ENCODE measurements around the gene DGKH. TPM values are rescaled to one million over a fixed set of nuclear protein-coding genes. Genes with fewer than 3 reads are reported as not detected.

DGKH gene
- total and polyA plus RNA-seq, 2 of the 13 experiments (the other 11 are each of a cell fraction or from before 2014, with no cell fraction given): 0.01 to 0.13 TPM

DNA sequence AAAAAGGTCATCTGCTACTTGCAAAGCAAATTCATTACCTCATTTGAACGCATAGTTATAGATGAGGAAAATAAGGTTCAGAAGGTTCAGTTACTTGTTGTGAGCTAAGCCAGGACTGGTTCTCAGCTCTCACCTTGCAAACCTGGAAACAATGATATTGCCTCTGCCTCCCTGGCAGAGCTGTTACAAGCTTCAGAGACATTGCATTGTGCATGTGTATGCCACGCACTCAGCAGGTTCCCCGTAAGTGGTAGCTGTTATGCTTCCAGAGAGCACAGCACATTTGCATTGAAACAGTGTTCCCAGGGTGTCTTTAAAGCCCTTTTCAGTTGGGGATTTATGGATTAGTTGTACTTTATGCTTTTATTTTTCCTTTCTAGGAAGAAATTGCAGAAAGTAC, 80.6 kb downstream of the DGKH start (continued):
- TF ChIP-seq NFE2L2 (IDR thresholded peaks at IDR 0.05; ENCODE audit: low read length) (no peak), MAZ (IDR thresholded peaks at IDR 0.05; ENCODE audit: borderline replicate concordance, low read depth, low read length) (no peak), MAZ (CRISPR knock-in tag; IDR thresholded peaks at IDR 0.05; ENCODE audit: low read depth) (no peak), ZNF747 (CRISPR knock-in tag; IDR thresholded peaks at IDR 0.05; ENCODE audit: borderline replicate concordance) (no peak)

DNA sequence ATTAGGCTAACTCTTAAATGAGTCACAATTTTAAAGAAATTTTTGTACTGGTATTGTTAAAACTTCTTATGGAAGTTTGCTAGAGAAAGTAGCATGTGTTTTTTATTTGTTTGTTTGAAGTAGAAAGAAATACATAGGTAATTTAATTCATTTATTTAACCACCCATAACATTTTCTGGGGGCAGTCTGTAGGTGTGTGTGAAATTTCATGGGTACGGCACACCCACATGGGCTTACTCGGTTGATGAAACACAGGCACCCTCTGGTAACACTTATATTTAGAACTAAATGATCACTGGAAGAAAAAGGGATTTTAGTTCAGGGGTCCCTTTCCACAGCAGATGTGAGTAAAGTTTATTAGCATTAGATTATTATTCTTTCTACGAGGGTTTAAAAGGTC, 88.1 kb downstream of the DGKH start:
- intact Hi-C loops (cut with micrococcal nuclease; ENCODE audit: unreplicated experiment): no loop called here
- BruUV-seq (replicated peaks): no TSS peak
- ChIA-PET POLR2A (no interaction called here), CTCF (ENCODE audit: low intra/inter-chr PET ratio, low total read pairs) (no interaction called here)
- Histone ChIP-seq H3K4me2 (ENCODE audit: low read depth, low read length) (no peak overlapping the region), H3K4me3 (replicated peaks in 1 of 3; ENCODE audit: insufficient read depth in 1 of 3, low read depth in 2 of 3, low read length in 3 of 3) (no peak overlapping the region), H3K36me3 (replicated peaks in 1 of 2; ENCODE audit: control insufficient read depth in 1 of 2, insufficient read depth in 2 of 2, low read length in 2 of 2) (no peaks in the 10 kb centered on the region), H2AFZ (ENCODE audit: low read length) (no peak overlapping the region), H4K20me1 (ENCODE audit: insufficient read depth, low read length) (no peaks in the 10 kb centered on the region), H3K9ac (ENCODE audit: insufficient read depth, low read depth, low read length) (no peak overlapping the region), H3K27ac (ENCODE audit: extremely low read length, insufficient read depth, low read length) (no peak overlapping the region), H3K79me2 (ENCODE audit: insufficient read depth, low read length) (no peaks in the 10 kb centered on the region), H3K27me3 (ENCODE audit: control insufficient read depth in 1 of 2, insufficient read depth in 2 of 2, low read length in 2 of 2) (no peaks in the 10 kb centered on the region; a peak in 1 of 5 replicates), H3K9me3 (ENCODE audit: low read length) (no peaks in the 10 kb centered on the region), H3K4me1 (ENCODE audit: insufficient read depth, low read length) (no peaks in the 10 kb centered on the region)
- in situ Hi-C loops (cut with HindIII; ENCODE audit: extremely low pct_ligation_motif_present, low pct_unique_long_range_greater_than_20kb): no loop called here
- DNase-seq (ENCODE audit: low spot score): no peak
- no peak for ATAC-seq
- WGBS (ENCODE audit: low lambda C conversion rate): 56% methylated on average over 3 of the region's 3 CpGs
- no peak for TF ChIP-seq MTF1 (CRISPR knock-in tag; IDR thresholded peaks at IDR 0.05)
- no peak for TF ChIP-seq KDM4B (CRISPR knock-in tag; IDR thresholded peaks at IDR 0.05)
- no peak for FAIRE-seq

DNA sequence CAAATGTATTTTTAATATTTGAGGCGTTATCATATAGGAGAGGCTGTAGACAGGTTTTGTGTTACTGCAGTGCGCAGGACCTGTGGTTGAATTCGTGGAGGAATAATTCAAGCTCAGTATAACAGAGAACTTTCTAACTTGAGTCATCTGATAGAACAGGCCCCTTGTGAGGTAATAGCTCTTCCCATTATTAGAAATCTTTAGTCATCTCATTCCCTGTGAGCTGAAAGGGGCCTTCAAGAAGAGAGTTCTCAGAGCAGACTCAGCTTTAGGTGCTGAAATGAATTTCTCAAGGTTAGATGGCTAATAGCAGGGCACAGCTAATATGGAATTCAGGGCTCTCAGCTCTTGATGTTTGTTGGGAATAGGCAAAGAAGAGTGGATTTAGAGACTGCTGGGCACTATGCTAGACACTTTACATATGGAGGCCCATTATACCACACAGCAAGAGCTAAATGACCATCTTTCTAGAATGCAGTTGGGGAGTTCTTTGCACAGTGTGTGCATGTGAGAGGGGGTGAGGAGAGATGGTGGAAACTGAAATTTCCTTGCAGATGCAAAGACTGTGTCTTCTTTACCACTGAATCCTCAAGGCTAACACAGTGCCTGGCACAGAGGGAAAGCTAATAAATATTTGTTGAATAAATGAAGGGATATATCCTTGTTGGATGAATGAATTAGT, 89.5 kb downstream of the DGKH start:
- WGBS (ENCODE audit: low lambda C conversion rate): 54% methylated on average over 3 of the region's 3 CpGs
- ATAC-seq (no peak), FAIRE-seq (no peak), DNase-seq (ENCODE audit: low spot score) (no peak)
- no peaks in the 10 kb centered on the region for H3K4me1 ChIP-seq (ENCODE audit: insufficient read depth, low read length)
- CTCF ChIA-PET (ENCODE audit: low intra/inter-chr PET ratio, low total read pairs): no interaction called here
- H3K36me3 ChIP-seq (replicated peaks in 1 of 2; ENCODE audit: control insufficient read depth in 1 of 2, insufficient read depth in 2 of 2, low read length in 2 of 2): no peaks in the 10 kb centered on the region
- no peak overlapping the region for H2AFZ ChIP-seq (ENCODE audit: low read length)
- intact Hi-C loops (cut with micrococcal nuclease; ENCODE audit: unreplicated experiment) (no loop called here), in situ Hi-C loops (cut with HindIII; ENCODE audit: extremely low pct_ligation_motif_present, low pct_unique_long_range_greater_than_20kb) (no loop called here)
- H3K9me3 ChIP-seq (ENCODE audit: low read length): no peaks in the 10 kb centered on the region
- POLR2A ChIA-PET: no interaction called here
- no peak overlapping the region for H3K4me2 ChIP-seq (ENCODE audit: low read depth, low read length)
- no peak overlapping the region for H3K4me3 ChIP-seq (replicated peaks in 1 of 3; ENCODE audit: insufficient read depth in 1 of 3, low read depth in 2 of 3, low read length in 3 of 3)
- H3K9ac ChIP-seq (ENCODE audit: insufficient read depth, low read depth, low read length): no peak overlapping the region
- H4K20me1 ChIP-seq (ENCODE audit: insufficient read depth, low read length): no peaks in the 10 kb centered on the region
- no peaks in the 10 kb centered on the region; a peak in 1 of 5 replicates for H3K27me3 ChIP-seq (ENCODE audit: control insufficient read depth in 1 of 2, insufficient read depth in 2 of 2, low read length in 2 of 2)
- H3K79me2 ChIP-seq (ENCODE audit: insufficient read depth, low read length): no peaks in the 10 kb centered on the region
- no TSS peak for BruUV-seq (replicated peaks)
- H3K27ac ChIP-seq (ENCODE audit: extremely low read length, insufficient read depth, low read length): no peak overlapping the region
- TF ChIP-seq ZNF562 (CRISPR knock-in tag; IDR thresholded peaks at IDR 0.05; ENCODE audit: borderline replicate concordance) (no peak), RFXAP (CRISPR knock-in tag; IDR thresholded peaks at IDR 0.05; ENCODE audit: borderline replicate concordance) (no peak), ZNF136 (CRISPR knock-in tag; IDR thresholded peaks at IDR 0.05; ENCODE audit: low read depth) (no peak), PTBP1 (IDR thresholded peaks at IDR 0.05; ENCODE audit: low read depth, low read length, poor library complexity, severe bottlenecking) (no peak), ARHGAP35 (CRISPR knock-in tag; IDR thresholded peaks at IDR 0.05; ENCODE audit: borderline replicate concordance) (no peak), REPIN1 (CRISPR knock-in tag; IDR thresholded peaks at IDR 0.05; ENCODE audit: borderline replicate concordance, low read depth) (no peak), ZIK1 (CRISPR knock-in tag; IDR thresholded peaks at IDR 0.05; ENCODE audit: borderline replicate concordance, low read depth) (no peak), ZSCAN31 (CRISPR knock-in tag; IDR thresholded peaks at IDR 0.05; ENCODE audit: low read depth) (no peak), NFYB (CRISPR knock-in tag; IDR thresholded peaks at IDR 0.05) (no peak), MTA3 (CRISPR knock-in tag; IDR thresholded peaks at IDR 0.05) (no peak), ZNF326 (CRISPR knock-in tag; IDR thresholded peaks at IDR 0.05; ENCODE audit: borderline replicate concordance) (no peak), SETDB1 (CRISPR knock-in tag; IDR thresholded peaks at IDR 0.05; ENCODE audit: borderline replicate concordance) (no peak)
